Hepatocyte (in vitro differentiated cells): ENCODE measurements around the gene SIGLEC10. TPM values are rescaled to one million over a fixed set of nuclear protein-coding genes. Genes with fewer than 3 reads are reported as not detected.

Experiments used
- DNase-seq: peaks from one replicate; pipeline ENCODE4 v3.0.0-alpha.2; 2016; ENCODE audit warnings: low spot score
- H2AFZ ChIP-seq: fragments of 200-600 bp; sonication (generic); 2 replicates; pipeline ENCODE4 v1.6.0; 2016; ENCODE audit warnings: antibody characterized with exemption, mild to moderate bottlenecking
- H3K27ac ChIP-seq: fragments of 200-600 bp; sonication (generic); 2 replicates; pipeline ENCODE4 v1.5.1; 2016; ENCODE audit warnings: mild to moderate bottlenecking
- H3K27me3 ChIP-seq: fragments of 200-600 bp; sonication (generic); 2 replicates; pipeline ENCODE4 v1.6.1; 2016
- H3K36me3 ChIP-seq: fragments of 200-600 bp; sonication (generic); replicated peaks from 2 replicates; pipeline ENCODE4 v1.5.1; 2016; ENCODE audit warnings: low read depth; ENCODE audit not compliant: insufficient read depth
- H3K4me1 ChIP-seq: fragments of 200-600 bp; sonication (generic); 2 replicates; pipeline ENCODE4 v1.5.1; 2016; ENCODE audit warnings: mild to moderate bottlenecking, moderate library complexity; ENCODE audit not compliant: insufficient read depth
- H3K4me2 ChIP-seq: fragments of 200-600 bp; sonication (generic); 2 replicates; pipeline ENCODE4 v1.6.0; 2016
- H3K4me3 ChIP-seq: fragments of 200-600 bp; sonication (generic); 2 replicates; pipeline ENCODE4 v1.5.1; 2016; ENCODE audit warnings: mild to moderate bottlenecking
- H3K79me2 ChIP-seq: fragments of 200-600 bp; sonication (generic); 2 replicates; pipeline ENCODE4 v1.6.0; 2017; ENCODE audit warnings: mild to moderate bottlenecking
- H3K9me2 ChIP-seq: fragments of 200-600 bp; sonication (generic); replicated peaks from 2 replicates; pipeline ENCODE4 v1.6.0; 2017; ENCODE audit warnings: mild to moderate bottlenecking; ENCODE audit not compliant: insufficient read depth
- H3K9me3 ChIP-seq: fragments of 200-600 bp; sonication (generic); 2 replicates; pipeline ENCODE4 v1.5.1; 2016; ENCODE audit warnings: low read depth, mild to moderate bottlenecking
- H4K20me1 ChIP-seq: fragments of 200-600 bp; sonication (generic); 2 replicates; pipeline ENCODE4 v1.6.0; 2016; ENCODE audit warnings: mild to moderate bottlenecking; ENCODE audit not compliant: insufficient read depth, poor library complexity, severe bottlenecking
- EZH2 ChIP-seq: fragments of 200-600 bp; sonication (generic); IDR thresholded peaks from 2 replicates; pipeline ENCODE4 v1.6.1; 2016; ENCODE audit warnings: antibody characterized with exemption, mild to moderate bottlenecking, borderline replicate concordance
- EZH2phosphoT487 ChIP-seq: fragments of 200-600 bp; sonication (generic); IDR thresholded peaks from one replicate; pipeline ENCODE4 v1.6.1; 2018; ENCODE audit warnings: antibody characterized with exemption, mild to moderate bottlenecking, low read depth, moderate library complexity; ENCODE audit not compliant: unreplicated experiment, severe bottlenecking
- WGBS: methylation state at CpG from one replicate; pipeline ENCODE4 v1.1.6; 2016; ENCODE audit warnings: low lambda C conversion rate; ENCODE audit errors: missing lambda C conversion rate; 5-methylcytosine and 5-hydroxymethylcytosine counted together
- polyA plus RNA-seq: library from polyadenylated mRNA; unstranded; fragments of >200 nt; fragmentation: Nextera tagmentation; extraction: Ambion mirVana; gene quantifications from 2 replicates; pipeline ENCODE4 v1.2.1, GENCODE V29; 2016
- total RNA-seq: library from RNA; depleted of rRNA; stranded (reverse); fragments of >200 nt; gene quantifications from 2 replicates; pipeline ENCODE4 v1.2.3, GENCODE V29; 2014
- TF ChIP-seq, protein P1 (sequence below): fragments of 200-600 bp; sonication (generic); IDR thresholded peaks from 2 replicates; pipeline ENCODE4 v1.5.1; 2016; ENCODE audit warnings: antibody characterized with exemption, mild to moderate bottlenecking; ENCODE audit not compliant: poor library complexity

SIGLEC10 gene
- total and polyA plus RNA-seq, 2 experiments from 2014 or later = 1.6 TPM; not detected in 1

DNA sequence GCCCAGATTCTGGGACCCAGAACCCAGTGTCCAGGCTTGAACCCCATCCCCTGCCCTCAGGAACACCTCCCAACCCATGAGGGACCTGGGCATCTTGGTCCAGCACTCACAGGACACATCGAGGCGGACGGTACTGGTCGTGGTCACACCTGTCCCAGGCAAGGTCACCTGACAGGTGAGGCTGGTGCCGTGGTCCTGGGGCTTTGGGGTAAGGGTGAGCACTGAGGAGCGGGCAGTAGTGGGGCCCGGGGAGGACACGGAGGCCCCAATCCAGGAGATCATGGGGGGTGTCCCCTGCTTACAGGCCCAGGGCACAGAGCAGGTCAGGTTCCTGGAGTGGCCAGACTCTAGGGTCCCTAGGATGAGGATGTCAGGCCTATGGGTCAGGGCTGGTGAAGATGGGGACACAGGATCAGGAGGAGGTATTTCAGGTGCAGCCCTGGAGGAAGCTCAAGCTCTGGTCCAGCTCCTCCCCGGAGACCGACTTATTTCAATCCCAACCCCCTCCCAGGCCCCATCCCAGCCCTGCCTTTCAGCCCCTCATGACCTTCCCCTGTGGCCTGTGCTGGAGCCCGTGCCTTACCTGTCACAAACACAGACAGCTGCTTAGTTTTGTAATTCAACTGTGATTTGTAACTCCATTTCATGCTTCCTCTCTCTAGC is 40.0 kb upstream of the SIGLEC10 start:
- Histone ChIP-seq H3K27me3 (no peaks in the 10 kb centered on the region), H4K20me1 (no peaks in the 10 kb centered on the region), H3K36me3 (no peaks in the 10 kb centered on the region), H3K4me3 (no peak overlapping the region), H2AFZ (no peak overlapping the region), H3K27ac (no peak overlapping the region), H3K4me2 (no peak overlapping the region), H3K4me1 (no peaks in the 10 kb centered on the region), H3K9me3 (no peaks in the 10 kb centered on the region), H3K9me2 (no peaks in the 10 kb centered on the region), H3K79me2 (no peaks in the 10 kb centered on the region)
- WGBS = 85% methylated on average over 10 of the region's 11 CpGs
- no peak for DNase-seq
- TF ChIP-seq EZH2 (no peak), EZH2phosphoT487 (no peak)
- TF ChIP-seq, protein P1, sequence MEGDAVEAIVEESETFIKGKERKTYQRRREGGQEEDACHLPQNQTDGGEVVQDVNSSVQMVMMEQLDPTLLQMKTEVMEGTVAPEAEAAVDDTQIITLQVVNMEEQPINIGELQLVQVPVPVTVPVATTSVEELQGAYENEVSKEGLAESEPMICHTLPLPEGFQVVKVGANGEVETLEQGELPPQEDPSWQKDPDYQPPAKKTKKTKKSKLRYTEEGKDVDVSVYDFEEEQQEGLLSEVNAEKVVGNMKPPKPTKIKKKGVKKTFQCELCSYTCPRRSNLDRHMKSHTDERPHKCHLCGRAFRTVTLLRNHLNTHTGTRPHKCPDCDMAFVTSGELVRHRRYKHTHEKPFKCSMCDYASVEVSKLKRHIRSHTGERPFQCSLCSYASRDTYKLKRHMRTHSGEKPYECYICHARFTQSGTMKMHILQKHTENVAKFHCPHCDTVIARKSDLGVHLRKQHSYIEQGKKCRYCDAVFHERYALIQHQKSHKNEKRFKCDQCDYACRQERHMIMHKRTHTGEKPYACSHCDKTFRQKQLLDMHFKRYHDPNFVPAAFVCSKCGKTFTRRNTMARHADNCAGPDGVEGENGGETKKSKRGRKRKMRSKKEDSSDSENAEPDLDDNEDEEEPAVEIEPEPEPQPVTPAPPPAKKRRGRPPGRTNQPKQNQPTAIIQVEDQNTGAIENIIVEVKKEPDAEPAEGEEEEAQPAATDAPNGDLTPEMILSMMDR = no peak

DNA sequence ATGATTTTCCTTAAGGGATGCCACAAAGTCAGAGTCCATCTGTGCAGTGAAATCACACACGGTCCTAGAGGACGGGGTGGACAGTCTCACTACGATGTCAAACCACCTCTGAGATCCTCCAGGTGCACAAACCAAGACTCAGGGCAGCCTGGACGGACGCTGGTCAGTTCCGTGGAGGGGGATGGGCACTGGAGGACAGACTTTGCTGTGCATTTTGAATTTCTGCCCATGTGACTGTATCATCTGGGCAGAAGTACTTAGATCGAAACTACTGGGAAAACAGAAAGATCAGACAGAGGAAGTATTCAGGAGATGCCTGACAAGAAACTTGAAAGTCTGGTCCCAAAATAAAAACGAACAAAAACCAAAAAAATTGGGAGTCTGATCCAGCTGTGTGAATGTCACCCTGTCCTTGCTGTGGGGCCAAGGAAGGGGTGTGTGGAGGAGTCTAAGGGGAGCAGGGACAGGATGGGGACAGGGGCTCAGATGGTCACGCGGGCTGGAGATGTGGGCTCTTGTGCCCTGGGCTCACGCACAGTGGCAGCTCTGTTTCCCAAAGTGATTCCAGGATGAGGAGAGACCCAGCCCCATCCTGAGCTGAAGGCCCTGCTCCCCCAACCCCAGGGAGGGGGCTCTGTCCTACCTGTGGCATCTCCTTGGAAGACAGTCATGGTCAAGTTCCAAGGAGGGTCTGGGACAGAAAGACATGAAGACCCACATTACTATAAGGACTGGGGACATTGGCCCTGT is 39.3 kb upstream of the SIGLEC10 start:
- no peaks in the 10 kb centered on the region for H3K79me2 ChIP-seq
- no peak overlapping the region for H2AFZ ChIP-seq
- no peak overlapping the region for H3K4me3 ChIP-seq
- H3K4me2 ChIP-seq = no peak overlapping the region
- no peaks in the 10 kb centered on the region for H3K36me3 ChIP-seq
- no peaks in the 10 kb centered on the region for H4K20me1 ChIP-seq
- H3K9me2 ChIP-seq = no peaks in the 10 kb centered on the region
- H3K9me3 ChIP-seq = no peaks in the 10 kb centered on the region
- H3K4me1 ChIP-seq = no peaks in the 10 kb centered on the region
- 77% methylated on average over 11 of the region's 11 CpGs for WGBS
- TF ChIP-seq EZH2 = no peak
- TF ChIP-seq EZH2phosphoT487 = no peak
- TF ChIP-seq, protein P1 = no peak
- no peak overlapping the region for H3K27ac ChIP-seq
- DNase-seq = no peak
- H3K27me3 ChIP-seq = no peaks in the 10 kb centered on the region

DNA sequence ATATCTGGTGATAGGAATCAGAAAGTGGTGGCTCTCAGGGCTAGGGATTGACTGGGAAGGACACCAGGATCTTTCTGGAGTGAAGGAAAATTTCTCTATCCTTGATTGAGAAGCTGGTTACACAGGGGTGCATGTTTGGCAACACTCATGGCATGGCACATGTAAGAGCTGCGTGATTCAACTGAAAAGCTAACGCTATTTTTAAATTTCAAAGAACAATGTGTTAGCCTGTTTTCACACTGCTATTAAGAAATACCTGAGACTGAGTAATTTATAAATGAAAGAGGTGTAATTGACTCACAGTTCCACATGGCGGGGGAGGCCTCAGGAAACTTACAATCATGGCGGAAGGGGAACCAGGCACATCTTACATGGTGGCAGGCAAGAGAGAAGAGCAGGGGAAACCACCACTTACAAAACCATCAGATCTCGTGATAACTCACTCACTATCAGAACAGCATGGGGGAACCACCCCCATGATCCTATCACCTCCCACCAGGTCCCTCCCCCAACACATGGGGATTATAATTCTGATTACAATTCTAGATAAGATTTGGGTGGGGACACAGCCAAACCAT is 33.4 kb upstream of the SIGLEC10 start:
- Histone ChIP-seq H3K4me1 (no peaks in the 10 kb centered on the region), H4K20me1 (no peaks in the 10 kb centered on the region), H3K4me3 (no peak overlapping the region), H3K79me2 (no peaks in the 10 kb centered on the region), H3K9me2 (no peaks in the 10 kb centered on the region), H3K4me2 (no peak overlapping the region), H3K27me3 (no peaks in the 10 kb centered on the region), H2AFZ (no peak overlapping the region), H3K9me3 (no peaks in the 10 kb centered on the region), H3K36me3 (no peaks in the 10 kb centered on the region), H3K27ac (no peak overlapping the region)
- DNase-seq = no peak
- 77% methylated on average over 5 of the region's 5 CpGs for WGBS
- TF ChIP-seq EZH2 (no peak), EZH2phosphoT487 (no peak)
- TF ChIP-seq, protein P1 = no peak
